Ishikawa (cell line): Measurements from ENCODE around the gene GJD4.
A peak's percentile ranks its signal among the peaks of the same experiment; 100 is the strongest.

ENCODE experiments used
- CEBPB ChIP-seq: IDR thresholded peaks from 2 replicates; pipeline ENCODE4 v1.6.1; 2012
- CREB1 ChIP-seq: IDR thresholded peaks from 2 replicates; pipeline ENCODE4 v1.6.1; 2012; ENCODE audit warnings: low read depth
- EGR1 ChIP-seq: IDR thresholded peaks from 2 replicates; pipeline ENCODE4 v1.6.1; 2012
- EP300 ChIP-seq: IDR thresholded peaks from 2 replicates; pipeline ENCODE4 v1.6.1; 2012; ENCODE audit warnings: borderline replicate concordance
- FOXM1 ChIP-seq: IDR thresholded peaks from 2 replicates; pipeline ENCODE4 v1.6.1; 2012; ENCODE audit warnings: low read depth, borderline replicate concordance
- NFIC ChIP-seq: IDR thresholded peaks from 2 replicates; pipeline ENCODE4 v1.6.1; 2012
- RAD21 ChIP-seq: IDR thresholded peaks from 2 replicates; pipeline ENCODE4 v1.6.1; 2012; ENCODE audit warnings: low read depth
- TAF1 ChIP-seq: IDR thresholded peaks from 2 replicates; pipeline ENCODE4 v1.6.1; 2012; ENCODE audit warnings: low read depth, mild to moderate bottlenecking
- TCF12 ChIP-seq: IDR thresholded peaks from 2 replicates; pipeline ENCODE4 v1.6.1; 2012; ENCODE audit warnings: low read depth
- TEAD4 ChIP-seq: IDR thresholded peaks from 2 replicates; pipeline ENCODE4 v1.6.1; 2012
- YY1 ChIP-seq: IDR thresholded peaks from 2 replicates; pipeline ENCODE4 v1.6.1; 2012; ENCODE audit warnings: low read depth
- ZBTB7A ChIP-seq: IDR thresholded peaks from 2 replicates; pipeline ENCODE4 v1.6.1; 2012; ENCODE audit warnings: low read depth
- TF ChIP-seq, protein P1 (sequence below): IDR thresholded peaks from 2 replicates; pipeline ENCODE4 v1.6.1; 2012
- TF ChIP-seq, protein P2 (sequence below): IDR thresholded peaks from 2 replicates; pipeline ENCODE4 v1.6.1; 2012; ENCODE audit warnings: low read depth, mild to moderate bottlenecking
- TF ChIP-seq, protein P3 (sequence below): IDR thresholded peaks from 2 replicates; pipeline ENCODE4 v1.6.1; 2012

The GJD4 gene

DNA sequence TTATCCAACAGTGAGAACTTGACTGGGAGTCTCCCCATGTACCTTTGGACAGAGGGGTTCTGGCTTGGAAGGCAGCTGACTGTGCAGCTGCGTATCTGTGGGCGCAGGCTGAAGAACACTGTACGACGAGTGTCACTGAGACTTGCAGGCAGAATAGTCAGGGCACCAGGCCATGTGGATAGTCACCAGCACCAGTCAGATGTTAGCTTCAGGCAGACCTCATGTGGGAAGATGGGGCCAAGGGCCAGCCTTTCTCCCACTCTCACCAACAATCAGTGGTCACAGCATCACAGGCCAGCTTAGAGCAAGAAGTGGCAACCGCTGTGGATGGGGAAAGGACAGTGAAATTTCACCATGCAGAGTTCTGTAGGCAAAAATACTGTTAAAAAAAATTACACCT lies 43.4 kb upstream of the GJD4 start:
- no peak for TF ChIP-seq YY1
- no peak for TF ChIP-seq CREB1

- TF ChIP-seq FOXM1 (no peak), TEAD4 (no peak), YY1 (no peak), CEBPB (no peak), NFIC (no peak), EGR1 (no peak), CREB1 (no peak), TCF12 (no peak), ZBTB7A (no peak), TAF1 (no peak), RAD21 (no peak), EP300 (no peak)
- TF ChIP-seq, protein P1, sequence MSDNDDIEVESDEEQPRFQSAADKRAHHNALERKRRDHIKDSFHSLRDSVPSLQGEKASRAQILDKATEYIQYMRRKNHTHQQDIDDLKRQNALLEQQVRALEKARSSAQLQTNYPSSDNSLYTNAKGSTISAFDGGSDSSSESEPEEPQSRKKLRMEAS: no peak
- TF ChIP-seq, protein P2, sequence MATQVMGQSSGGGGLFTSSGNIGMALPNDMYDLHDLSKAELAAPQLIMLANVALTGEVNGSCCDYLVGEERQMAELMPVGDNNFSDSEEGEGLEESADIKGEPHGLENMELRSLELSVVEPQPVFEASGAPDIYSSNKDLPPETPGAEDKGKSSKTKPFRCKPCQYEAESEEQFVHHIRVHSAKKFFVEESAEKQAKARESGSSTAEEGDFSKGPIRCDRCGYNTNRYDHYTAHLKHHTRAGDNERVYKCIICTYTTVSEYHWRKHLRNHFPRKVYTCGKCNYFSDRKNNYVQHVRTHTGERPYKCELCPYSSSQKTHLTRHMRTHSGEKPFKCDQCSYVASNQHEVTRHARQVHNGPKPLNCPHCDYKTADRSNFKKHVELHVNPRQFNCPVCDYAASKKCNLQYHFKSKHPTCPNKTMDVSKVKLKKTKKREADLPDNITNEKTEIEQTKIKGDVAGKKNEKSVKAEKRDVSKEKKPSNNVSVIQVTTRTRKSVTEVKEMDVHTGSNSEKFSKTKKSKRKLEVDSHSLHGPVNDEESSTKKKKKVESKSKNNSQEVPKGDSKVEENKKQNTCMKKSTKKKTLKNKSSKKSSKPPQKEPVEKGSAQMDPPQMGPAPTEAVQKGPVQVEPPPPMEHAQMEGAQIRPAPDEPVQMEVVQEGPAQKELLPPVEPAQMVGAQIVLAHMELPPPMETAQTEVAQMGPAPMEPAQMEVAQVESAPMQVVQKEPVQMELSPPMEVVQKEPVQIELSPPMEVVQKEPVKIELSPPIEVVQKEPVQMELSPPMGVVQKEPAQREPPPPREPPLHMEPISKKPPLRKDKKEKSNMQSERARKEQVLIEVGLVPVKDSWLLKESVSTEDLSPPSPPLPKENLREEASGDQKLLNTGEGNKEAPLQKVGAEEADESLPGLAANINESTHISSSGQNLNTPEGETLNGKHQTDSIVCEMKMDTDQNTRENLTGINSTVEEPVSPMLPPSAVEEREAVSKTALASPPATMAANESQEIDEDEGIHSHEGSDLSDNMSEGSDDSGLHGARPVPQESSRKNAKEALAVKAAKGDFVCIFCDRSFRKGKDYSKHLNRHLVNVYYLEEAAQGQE: no peak
- TF ChIP-seq, protein P3, sequence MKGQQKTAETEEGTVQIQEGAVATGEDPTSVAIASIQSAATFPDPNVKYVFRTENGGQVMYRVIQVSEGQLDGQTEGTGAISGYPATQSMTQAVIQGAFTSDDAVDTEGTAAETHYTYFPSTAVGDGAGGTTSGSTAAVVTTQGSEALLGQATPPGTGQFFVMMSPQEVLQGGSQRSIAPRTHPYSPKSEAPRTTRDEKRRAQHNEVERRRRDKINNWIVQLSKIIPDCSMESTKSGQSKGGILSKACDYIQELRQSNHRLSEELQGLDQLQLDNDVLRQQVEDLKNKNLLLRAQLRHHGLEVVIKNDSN: no peak
Measured at GRCh38 chr10:35562427-35562826, 42.7 kb upstream of the GJD4 start.

GRCh38 chr10:35563261-35563891 lies 41.8 kb upstream of the GJD4 start:
- TF ChIP-seq RAD21: peak; percentile 59
- TF ChIP-seq, protein P2: no peak

GRCh38 chr10:35564341-35564968 lies 40.7 kb upstream of the GJD4 start:
- TF ChIP-seq YY1 (no peak), EP300 (no peak), NFIC (no peak), RAD21 (no peak), EGR1 (no peak), CEBPB (no peak), ZBTB7A (no peak), TEAD4 (no peak), TCF12 (no peak), TAF1 (no peak)
- TF ChIP-seq, protein P3: no peak
- TF ChIP-seq, protein P1: no peak
- TF ChIP-seq, protein P2: no peak

GRCh38 chr10:35565602-35566081 lies 39.5 kb upstream of the GJD4 start:
- TF ChIP-seq TCF12 (no peak), EGR1 (no peak), TEAD4 (no peak), CREB1 (no peak), RAD21 (no peak), NFIC (no peak), ZBTB7A (no peak), FOXM1 (no peak), EP300 (no peak), TAF1 (no peak), YY1 (no peak)
- TF ChIP-seq, protein P1: no peak
- TF ChIP-seq, protein P3: no peak
